Measurements from ENCODE around the gene GYPC. TPM values are rescaled to one million over a fixed set of nuclear protein-coding genes. Genes with fewer than 3 reads are reported as not detected.

GYPC gene
- total RNA-seq, 1 experiment from 2014 or later, result 13.6 TPM

DNA sequence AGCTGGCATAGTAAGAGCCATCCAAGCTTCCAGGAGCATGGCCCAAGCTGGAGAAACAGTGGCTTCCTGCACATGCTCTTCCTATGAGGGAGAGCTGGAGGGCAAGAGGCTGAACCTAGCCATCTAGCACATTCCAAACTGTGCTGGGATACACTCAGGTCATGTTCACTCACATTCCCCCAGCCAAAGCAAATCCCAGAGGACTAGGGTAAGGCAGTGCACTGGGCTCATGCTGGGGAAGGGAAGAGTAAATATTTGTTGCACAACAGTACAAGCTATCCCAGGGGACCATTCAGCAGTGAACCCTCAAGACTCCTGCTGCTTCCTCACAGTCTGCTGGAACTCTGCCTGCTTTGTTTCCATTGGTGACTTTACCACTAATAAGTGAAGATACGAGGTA lies 20.7 kb upstream of the GYPC start:
- Histone ChIP-seq H4K20me1 (ENCODE audit: control insufficient read depth, insufficient read depth, insufficient read length) (no peaks in the 10 kb centered on the region), H2BK20ac (ENCODE audit: low read depth, low read length, poor library complexity, severe bottlenecking) (no peak overlapping the region), H3K4ac (ENCODE audit: low read depth, low read length) (no peak overlapping the region), H3K56ac (ENCODE audit: insufficient read length, low read depth, low read length) (no peak overlapping the region), H2AFZ (ENCODE audit: low read length) (no peak overlapping the region), H3K4me1 (ENCODE audit: insufficient read depth, low read length) (no peaks in the 10 kb centered on the region), H3K4me2 (ENCODE audit: insufficient read depth, insufficient read length, low read length) (no peak overlapping the region), H2BK12ac (ENCODE audit: insufficient read length, low read depth, low read length) (no peak overlapping the region), H3K9me3 (ENCODE audit: control insufficient read depth, low read depth, low read length) (no peaks in the 10 kb centered on the region), H3K23me2 (ENCODE audit: insufficient read length, low read depth, low read length, poor library complexity, severe bottlenecking) (no peaks in the 10 kb centered on the region), H2BK5ac (ENCODE audit: insufficient read length, low read length) (no peak overlapping the region), H3K79me2 (ENCODE audit: insufficient read depth, low read length) (no peaks in the 10 kb centered on the region), H4K5ac (ENCODE audit: insufficient read length, low read depth, low read length) (no peak overlapping the region), H3K27me3 (ENCODE audit: insufficient read depth, low read length) (no peaks in the 10 kb centered on the region), H3K27ac (ENCODE audit: insufficient read length, low read depth, low read length) (no peak overlapping the region), H3K9ac (ENCODE audit: extremely low read depth, insufficient read length, low read length) (no peak overlapping the region), H4K8ac (replicated peaks; ENCODE audit: insufficient read length, low read depth, low read length) (no peak overlapping the region), H3K79me1 (ENCODE audit: insufficient read depth, low read depth, low read length, poor library complexity, severe bottlenecking) (no peaks in the 10 kb centered on the region), H3K18ac (ENCODE audit: insufficient read length, low read depth, low read length) (peak overlapping the region; percentile 27), H3T11ph (ENCODE audit: low read length) (no peak overlapping the region), H2BK15ac (ENCODE audit: low read depth, low read length) (peak overlapping the region; percentile 80; the same call in 1 of the 2 replicates), H3K23ac (ENCODE audit: insufficient read length, low read depth, low read length) (no peak overlapping the region), H2AK5ac (ENCODE audit: insufficient read length, low read length) (no peak overlapping the region), H4K91ac (ENCODE audit: insufficient read length, low read depth, low read length) (no peak overlapping the region), H3K14ac (ENCODE audit: insufficient read depth, low read length) (no peak overlapping the region), H2BK120ac (ENCODE audit: low read depth, low read length, poor library complexity, severe bottlenecking) (no peak overlapping the region)
- TF ChIP-seq, protein P1, sequence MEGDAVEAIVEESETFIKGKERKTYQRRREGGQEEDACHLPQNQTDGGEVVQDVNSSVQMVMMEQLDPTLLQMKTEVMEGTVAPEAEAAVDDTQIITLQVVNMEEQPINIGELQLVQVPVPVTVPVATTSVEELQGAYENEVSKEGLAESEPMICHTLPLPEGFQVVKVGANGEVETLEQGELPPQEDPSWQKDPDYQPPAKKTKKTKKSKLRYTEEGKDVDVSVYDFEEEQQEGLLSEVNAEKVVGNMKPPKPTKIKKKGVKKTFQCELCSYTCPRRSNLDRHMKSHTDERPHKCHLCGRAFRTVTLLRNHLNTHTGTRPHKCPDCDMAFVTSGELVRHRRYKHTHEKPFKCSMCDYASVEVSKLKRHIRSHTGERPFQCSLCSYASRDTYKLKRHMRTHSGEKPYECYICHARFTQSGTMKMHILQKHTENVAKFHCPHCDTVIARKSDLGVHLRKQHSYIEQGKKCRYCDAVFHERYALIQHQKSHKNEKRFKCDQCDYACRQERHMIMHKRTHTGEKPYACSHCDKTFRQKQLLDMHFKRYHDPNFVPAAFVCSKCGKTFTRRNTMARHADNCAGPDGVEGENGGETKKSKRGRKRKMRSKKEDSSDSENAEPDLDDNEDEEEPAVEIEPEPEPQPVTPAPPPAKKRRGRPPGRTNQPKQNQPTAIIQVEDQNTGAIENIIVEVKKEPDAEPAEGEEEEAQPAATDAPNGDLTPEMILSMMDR (conservative IDR thresholded peaks at IDR 0.05), result no peak
- DNase-seq, result no peak
- no peak overlapping the region for H3K4me3 Mint-ChIP-seq
- 0 out of 4 replicates have a peak, but pooled peaks cover 0 to 5% of the 10 kb centered on the region in 2 experiments for H3K4me1 Mint-ChIP-seq
- WGBS (ENCODE audit: extremely low coverage, insufficient read length, low lambda C conversion rate), result no CpG with 5 or more reads among the region's 1 CpG
- H3K27ac Mint-ChIP-seq, result no peak overlapping the region
- H3K27me3 Mint-ChIP-seq (ENCODE audit: low read depth), result no peaks in the 10 kb centered on the region; the same call in 1 of the 2 replicates
- no peaks in the 10 kb centered on the region; a peak in 2 of 5 replicates for H3K9me3 Mint-ChIP-seq
- no peaks in the 10 kb centered on the region; a peak in 1 of 7 replicates for H3K36me3 Mint-ChIP-seq (ENCODE audit: insufficient read depth in 1 of 3, low read depth in 3 of 3)
